PC-3 (cell line): ENCODE data around the gene PROSER2.

Experiments
- CTCF ChIP-seq: fragments of 300-600 bp; sonication (generic); conservative IDR thresholded peaks from 2 replicates; pipeline ENCODE4 v1.5.1; 2017; ENCODE audit warnings: antibody characterized with exemption, low read depth, mild to moderate bottlenecking, low read length
- EZH2 ChIP-seq: fragments of 300-600 bp; sonication (generic); IDR thresholded peaks from one replicate; pipeline ENCODE4 v1.6.1; 2017; ENCODE audit warnings: antibody characterized with exemption, mild to moderate bottlenecking, low read length; ENCODE audit not compliant: unreplicated experiment
- EZH2phosphoT487 ChIP-seq: fragments of 300-600 bp; sonication (generic); IDR thresholded peaks from 2 replicates; pipeline ENCODE4 v1.6.1; 2018; ENCODE audit warnings: mild to moderate bottlenecking, antibody characterized with exemption, low read length, borderline replicate concordance

GRCh38 chr10:11849911-11850310 is 26.8 kb downstream of the PROSER2 start:
- TF ChIP-seq EZH2 = no peak
- TF ChIP-seq CTCF = no peak
- no peak for TF ChIP-seq EZH2phosphoT487
